Adrenal gland (tissue), 5 donors: Measurements from ENCODE around the gene CFLAR.

ENCODE experiments used
- CTCF ChIP-seq, 6 experiments: fragments of 450-650 bp in 4 of 6; fragments of 200-600 bp in 2 of 6; sonication (generic) in 1 of 6; IDR thresholded peaks; 1 replicate in 5 of 6; 2 replicates in 1 of 6; pipeline versions ENCODE4 v1.5.1 to v1.8.0; 2016 to 2021; ENCODE audit warnings: antibody characterized with exemption in 6 of 6, mild to moderate bottlenecking in 2 of 6, moderate library complexity in 1 of 6
- POLR2A ChIP-seq, 2 donors: fragments of 450-650 bp; IDR thresholded peaks; one replicate each; pipeline ENCODE4 v1.6.1; 2017; ENCODE audit warnings: antibody characterized with exemption in 2 of 2, mild to moderate bottlenecking in 2 of 2, moderate library complexity in 1 of 2
- donor health status: DM: no; HTN: no; CAD: no.

- TF ChIP-seq POLR2A (IDR thresholded peaks at IDR 0.05), result no peak
- TF ChIP-seq CTCF (IDR thresholded peaks at IDR 0.05), result no peak
These were observed 104.2 kb downstream of the CFLAR start for GRCh38 chr2:201220102-201220570.
